HG03097 (cell line): ENCODE results near the gene CDH4.

ENCODE experiments used
- ATAC-seq: cut with Tn5 transposase; IDR thresholded peaks from one replicate; pipeline ENCODE4 v1.9.1; 2021; ENCODE audit not compliant: unreplicated experiment, low FRiP score

CDH4 gene

DNA sequence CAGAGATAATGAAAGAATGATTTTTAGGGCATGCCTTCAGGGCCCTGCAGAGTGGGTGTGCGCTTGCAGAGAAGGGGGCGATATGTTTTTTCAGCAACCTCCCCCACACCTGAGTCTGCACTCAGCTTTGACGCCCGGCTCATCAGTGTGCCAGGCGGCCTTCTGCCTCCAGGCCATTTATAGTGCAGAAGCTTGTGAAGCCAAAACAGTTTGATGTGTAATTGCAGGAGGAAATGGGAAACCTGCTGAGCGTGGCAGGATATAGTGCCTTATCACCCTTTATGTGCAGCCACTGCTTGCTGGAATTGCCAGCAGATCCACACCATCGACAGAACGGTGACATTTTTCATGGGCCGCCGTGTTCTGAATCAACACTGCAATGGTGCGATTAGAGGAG, 178.2 kb downstream of the CDH4 start:
- no peak for ATAC-seq

DNA sequence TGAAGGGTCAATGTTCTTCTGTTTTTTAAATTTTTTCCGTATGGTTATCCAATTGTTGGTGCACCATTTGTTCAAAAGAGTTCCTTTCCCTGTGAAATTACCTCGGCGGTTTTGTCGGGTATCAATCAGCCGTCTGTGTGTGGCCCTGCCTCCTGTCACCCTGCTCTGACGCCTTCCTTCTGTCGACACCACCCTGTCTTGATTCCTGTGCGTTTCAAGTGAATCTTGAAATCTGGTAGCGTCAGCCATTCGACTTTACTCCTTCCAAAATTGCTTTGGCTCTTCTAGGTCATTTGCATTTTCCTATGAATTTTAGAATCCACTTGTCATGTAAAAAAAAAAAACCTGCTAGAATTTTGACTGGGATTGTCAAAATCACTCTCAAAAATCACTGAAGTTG, 181.1 kb downstream of the CDH4 start:
- ATAC-seq, result no peak

DNA sequence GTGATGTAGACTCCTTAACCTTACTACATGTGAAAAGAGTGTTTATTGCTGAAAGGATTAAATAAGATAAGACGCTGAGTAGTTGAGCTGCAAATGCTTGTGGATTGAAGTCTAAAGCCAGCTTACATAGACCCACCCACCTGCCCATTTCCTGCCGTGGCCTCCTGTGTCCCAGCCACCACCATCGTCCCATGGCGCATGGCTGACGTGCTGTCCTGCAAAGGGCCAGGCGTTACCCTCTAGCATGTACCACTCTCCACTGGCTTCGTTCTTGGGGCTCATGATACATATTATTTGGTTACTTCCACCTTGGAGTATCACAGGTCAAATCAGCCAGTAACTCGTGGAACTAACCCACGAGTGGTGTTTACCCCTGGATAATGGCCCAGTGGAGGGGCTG, 181.8 kb downstream of the CDH4 start:
- ATAC-seq, result no peak

DNA sequence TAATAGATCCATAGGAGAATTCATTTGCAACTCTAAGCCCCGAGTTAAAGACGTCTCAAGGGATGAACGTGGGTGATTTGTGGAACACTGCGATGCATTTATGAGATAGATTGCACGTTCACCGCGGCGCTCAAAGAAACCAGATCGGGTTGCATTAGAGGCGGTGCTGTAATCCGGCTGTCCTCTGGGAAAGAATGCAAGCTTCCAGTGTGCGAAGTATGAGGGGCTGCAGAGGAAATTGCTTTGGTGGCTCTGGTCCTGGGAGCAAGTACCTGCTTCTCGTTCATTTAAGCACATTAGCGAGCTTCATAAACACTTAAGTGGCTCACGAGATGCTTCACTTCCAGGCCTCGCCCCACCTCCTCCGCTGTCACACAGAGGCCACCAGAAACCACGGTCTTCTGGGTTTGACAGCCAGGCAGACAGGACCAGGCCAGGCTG, 182.3 kb downstream of the CDH4 start:
- ATAC-seq, result no peak

DNA sequence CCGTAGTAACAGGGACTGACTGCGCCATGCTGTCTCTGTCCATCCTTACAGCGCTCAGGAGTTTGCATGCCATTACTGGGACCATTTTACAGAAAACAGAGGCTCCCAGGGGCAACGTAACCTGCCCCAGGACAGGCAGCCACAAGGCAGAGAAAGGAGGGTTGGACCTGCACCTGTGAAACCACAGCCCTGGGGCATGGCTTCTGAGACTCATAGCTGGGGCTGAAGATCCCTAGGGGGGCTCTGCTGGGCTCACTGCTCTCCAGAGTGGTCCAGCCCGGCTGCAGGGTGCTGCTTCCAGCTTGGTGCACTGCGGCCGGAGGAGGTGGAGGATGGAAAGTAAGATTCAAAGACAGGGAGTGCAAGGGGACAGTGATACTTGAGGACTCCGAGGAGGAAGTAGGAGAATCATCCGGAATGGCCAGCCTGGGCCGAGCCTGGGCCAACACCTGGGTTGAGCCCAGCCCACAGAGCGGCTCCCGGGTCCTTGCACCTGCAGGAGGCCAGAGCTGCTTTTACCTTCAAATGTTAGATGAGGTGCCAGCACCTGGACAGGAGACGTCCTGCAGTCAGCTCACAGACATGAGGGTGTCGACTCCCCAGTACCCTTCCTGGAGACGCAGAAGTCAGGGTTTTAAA, 183.2 kb downstream of the CDH4 start:
- ATAC-seq, result no peak

DNA sequence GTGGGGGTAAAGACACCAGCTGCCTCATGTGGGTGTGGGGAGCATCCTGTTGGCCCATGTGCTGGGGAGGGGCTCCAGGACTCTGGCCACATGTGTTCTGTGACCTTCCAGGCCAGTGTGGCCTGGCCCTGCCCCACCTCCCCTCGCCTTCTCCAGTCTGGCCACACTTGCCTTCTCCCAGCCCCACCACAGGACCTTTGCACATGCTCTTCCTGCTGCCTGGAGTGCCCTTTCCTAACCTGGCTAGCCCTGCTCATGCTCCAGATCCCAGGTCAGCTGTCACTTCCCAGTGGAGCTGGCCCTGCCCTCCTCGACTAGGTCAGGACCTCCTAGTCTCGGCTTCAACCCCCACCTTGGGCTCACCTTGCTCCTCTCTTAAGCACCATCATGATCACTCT, 183.8 kb downstream of the CDH4 start:
- ATAC-seq, result no peak

DNA sequence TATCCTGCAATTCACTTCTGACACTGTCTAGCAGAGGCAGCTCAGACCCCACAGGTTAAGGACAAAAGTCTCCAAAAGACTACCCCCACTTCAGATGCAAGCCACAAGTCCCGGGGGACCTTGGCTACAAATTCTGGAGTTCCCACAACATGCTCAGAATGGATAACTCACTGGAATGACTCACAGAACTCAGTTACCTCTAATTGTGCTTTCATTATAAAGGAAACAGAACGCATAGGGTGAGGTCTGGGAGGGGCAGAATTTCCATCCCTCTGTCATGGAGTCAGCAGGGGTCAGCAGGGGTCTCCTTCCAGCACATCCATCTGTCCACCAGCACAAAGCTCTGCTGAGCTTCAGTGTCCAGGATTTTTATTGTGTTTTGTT, 184.2 kb downstream of the CDH4 start:
- ATAC-seq, result no peak

DNA sequence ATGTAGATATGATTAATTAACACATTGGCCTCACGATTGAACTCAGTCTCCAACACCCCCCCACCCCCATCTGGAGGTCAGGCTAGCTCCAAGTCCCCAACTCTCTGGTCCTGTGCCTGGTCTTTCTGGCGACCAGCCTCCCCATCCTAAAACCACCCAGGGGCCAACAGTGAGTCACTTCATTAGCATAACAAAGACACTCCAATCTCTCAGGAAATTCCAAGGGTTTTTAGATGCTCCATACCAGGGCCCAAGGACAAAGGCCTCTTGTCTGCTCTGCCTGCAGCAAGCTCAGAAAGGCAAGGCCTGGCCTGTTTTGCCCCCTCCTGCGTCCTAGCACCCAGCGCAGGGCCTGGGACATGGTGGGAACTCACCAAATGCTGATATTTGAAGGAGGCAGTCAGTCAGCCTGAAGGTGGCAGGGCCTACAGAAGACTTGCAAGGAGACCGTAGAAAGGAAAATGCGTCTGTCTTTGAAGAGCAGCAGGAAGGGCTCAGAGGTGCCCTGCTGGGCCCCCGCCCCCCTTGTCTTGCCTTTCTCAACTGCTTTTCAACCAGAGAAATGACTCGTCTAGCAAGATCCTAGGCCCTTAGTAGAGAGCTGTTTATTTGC, 184.7 kb downstream of the CDH4 start:
- ATAC-seq, result no peak

DNA sequence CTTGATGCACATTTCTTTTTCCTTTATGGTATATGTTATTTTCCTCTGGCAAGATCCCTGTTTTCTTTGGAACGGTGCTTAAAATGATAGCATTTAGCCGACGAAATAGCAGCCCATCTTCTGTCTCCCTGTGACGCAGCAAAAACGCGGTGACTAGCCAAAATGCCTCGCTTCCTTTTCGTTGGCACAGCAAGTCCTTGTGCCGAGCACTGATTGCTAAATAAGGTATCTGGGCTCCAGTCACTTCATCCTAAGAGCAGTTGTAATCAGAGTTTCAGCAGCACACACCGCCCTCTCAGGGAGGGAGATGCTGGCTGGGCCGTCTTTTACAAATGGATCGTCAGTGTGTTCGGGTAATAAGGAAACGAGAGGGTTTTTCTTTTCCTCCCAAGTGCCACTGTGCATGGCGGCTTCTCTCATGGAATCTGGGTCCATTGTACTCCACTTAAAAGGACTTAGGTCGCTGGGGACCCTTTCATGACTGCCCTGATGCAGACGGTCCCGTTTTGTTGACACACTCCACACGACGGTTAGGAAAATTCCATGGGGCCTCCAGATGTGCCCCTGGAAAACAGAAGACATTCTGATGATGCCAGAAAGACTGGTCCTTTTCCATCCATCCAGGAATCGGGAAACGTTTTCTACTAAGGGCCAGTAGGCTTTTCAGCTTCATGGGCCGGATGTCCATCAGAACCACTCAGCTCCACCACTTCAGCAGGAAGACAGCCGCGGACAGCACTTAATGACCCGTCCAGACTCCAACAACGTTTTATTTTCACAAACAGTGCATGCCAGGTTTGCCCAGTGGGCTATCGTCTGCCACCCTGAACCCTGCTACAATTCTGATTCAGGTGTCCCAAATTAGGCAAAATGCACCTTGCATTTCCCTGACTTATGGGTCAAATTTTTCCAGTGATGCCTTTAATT, 185.5 kb downstream of the CDH4 start:
- ATAC-seq, result no peak

DNA sequence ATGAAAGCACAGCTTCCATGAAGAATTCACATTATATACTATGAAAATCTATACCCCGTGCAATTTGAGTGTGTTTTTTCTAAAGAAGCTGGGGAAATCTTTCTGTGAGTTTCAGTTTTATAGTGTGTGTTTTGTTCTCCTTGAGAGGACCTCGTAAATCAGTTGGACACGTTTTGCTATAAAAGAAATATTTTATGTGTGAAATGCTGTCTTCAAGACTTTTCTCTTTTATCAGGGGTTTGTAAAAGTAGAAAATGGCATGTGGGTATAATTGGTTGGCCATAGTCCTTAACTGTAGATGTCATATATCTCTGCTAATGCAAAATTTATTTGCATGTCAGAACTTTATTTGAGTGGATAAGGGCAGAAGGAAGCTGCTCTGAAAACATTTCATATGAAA, 186.2 kb downstream of the CDH4 start:
- ATAC-seq, result no peak

DNA sequence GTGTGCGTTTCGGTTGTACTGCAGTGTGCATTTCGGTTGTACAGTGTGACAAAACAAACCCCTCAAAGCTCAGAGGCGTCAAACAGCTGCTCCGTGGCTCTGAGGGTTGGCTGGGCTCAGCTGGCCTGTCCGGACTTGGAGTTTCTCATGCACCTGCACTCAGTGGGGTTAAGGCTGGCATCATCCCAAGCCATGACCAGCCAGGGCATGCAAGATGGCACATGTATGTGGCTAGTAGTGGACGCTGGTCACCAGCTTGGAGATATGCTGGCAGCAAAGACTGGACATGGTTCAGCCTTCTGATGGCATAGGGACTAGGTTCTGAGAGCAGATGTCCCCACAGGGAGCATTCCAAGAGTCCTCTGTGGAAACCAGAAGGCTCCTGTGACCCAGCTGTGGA, 187.2 kb downstream of the CDH4 start:
- no peak for ATAC-seq

DNA sequence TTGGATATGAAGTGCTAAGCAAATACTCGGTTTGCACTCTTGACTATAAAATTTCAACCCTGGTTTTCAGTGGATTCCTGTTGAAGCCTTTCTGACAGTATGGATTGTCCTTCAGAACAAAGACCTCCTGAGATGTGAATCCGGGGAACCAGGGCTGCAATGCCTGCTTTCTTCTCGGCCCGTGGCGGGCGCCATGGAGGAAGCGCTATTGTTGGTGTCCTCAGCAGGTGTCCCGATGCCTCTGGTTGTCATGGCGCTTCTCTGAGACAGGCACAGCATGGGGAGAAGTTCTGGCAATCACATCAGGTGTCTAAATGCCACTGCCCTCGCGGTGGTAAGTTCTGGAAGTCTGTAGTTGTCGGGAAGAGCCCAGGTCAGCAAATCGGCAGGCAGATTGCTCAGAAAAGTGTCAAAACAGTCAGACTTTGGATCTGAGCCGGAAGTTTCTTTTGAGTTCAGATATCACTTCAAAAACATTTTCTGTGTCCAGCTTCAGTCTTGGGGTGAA, 188.5 kb downstream of the CDH4 start:
- no peak for ATAC-seq

DNA sequence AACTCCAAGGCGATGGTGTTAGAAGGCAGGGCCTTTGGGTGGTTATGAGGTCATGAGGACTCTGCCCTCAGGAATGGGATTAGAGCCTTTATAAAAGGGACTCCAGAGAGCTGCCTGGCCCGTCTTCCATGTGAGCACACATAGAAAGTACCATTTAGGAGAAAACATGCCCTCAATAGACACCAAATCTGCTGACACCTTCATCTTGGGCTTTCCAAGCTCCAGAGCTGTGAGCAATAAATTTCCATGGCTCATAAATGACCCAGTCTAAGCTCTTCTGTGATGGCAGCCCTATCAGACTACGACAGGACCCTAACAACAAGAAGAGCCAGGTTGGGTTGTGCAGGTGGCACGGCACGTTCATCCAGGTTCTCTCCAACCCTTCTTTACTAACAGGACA, 189.5 kb downstream of the CDH4 start:
- ATAC-seq, result no peak

DNA sequence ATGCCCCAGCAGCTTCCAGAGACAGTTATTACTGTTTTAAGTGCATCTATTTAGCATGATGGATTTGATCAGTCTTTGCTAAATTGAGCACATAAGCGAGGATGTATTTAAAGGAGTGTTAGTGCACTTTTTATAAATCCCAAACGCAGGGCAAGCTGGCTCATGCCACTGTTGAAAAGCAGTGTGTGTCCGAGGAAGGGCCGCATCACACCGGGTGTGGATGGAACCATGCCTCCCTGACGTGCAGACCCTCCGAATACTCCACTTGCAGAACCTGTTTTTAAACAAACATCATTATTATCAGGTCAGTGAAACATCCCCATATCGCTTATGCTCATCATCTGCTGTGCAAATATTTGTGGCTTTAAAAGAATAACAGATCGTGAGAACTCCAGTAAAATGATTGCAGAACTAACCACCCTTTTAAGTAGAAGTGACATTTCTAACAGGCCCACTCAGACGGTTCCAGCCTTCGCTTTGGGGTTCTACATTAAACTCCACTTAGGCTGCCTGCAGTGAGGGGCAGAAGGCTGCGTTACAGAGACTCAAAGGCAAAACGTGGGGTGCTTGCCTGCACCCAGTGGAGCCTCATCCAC, 190.1 kb downstream of the CDH4 start:
- ATAC-seq, result no peak

DNA sequence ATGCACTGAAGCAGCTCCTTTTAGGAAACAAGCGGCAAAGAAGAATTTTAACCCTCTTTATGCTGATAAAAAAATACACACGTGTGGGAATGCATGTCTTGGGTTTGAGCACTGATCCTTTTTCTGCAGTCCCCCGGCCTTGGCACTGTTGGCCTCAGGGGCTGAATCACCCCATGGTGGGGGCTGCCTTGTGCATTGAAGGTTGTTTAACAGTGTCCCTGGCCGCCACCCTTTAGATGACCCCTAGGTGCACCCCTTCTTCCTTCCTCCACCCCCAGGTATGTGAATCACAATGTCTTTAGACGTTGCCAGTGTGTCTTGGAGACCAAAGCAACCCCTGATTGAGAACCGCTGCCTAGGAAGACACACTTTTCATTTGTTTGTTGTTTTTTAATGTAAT, 190.7 kb downstream of the CDH4 start:
- no peak for ATAC-seq

DNA sequence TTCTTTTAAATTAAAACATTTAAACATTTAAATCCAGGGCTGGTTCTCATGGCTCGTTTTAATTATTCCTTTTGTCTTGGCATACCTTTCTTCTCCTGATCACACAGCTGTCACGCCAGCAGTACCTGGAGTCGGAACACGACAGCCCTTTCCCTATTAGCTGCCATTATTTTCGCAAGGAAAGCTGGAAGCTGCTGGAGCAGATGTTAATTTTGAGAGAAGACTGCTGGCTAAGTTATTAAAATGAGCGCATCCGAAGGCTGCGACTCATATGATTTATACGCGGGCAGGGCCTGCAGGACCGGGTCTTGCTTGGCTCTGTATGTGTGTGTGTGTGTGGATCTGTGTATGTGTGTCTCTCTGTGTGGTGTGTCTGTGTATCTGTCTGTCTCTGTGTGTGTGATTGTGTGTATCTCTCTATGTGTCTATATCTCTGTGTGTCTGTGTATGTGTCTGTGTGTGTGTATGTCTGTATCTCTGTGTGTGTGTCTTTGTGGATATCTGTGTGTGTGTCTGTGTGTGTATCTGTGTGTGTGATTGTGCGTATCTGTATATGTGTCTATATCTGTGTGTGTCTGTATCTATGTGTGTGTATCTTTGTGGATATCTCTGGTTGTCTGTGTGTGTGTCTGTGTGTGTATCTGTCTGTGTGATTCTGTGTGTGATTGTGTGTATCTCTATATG, 191.5 kb downstream of the CDH4 start:
- no peak for ATAC-seq

DNA sequence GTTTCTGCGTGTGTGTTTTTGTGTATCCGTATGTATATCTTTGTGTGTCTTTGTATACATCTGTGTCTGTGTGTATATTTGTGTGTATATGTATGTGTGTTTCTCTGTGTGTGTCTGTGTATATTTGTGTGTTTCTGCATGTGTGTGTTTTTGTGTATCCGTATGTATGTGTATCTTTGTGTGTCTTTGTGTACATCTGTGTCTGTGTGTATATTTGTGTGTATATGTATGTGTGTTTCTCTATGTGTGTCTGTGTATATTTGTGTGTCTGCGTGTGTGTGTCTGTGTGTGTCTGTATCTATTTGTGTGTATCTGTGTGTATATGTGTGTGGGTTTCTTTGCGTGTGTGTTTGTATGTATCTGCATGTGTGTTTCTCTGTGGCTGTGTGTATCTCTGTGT, 192.6 kb downstream of the CDH4 start:
- no peak for ATAC-seq

DNA sequence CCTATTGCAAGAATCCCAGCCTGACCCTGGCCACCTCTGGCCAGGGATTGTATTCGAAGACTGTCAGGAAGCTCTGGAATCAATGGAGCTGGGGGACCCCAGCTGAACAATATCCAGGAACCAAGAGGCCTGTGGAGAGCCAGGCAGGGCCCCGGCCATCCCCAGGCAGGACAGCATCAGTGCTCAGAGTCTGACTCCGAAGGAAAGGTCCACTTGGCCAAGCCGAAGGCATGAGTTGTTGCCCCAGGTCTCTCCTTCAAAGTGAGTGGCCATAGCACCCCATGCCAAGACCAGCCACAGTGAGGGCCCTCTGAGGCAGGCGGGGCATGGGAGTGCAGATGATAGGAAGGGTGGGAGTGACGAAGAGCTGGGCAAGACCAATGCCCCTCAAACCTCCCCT, 193.1 kb downstream of the CDH4 start:
- no peak for ATAC-seq

DNA sequence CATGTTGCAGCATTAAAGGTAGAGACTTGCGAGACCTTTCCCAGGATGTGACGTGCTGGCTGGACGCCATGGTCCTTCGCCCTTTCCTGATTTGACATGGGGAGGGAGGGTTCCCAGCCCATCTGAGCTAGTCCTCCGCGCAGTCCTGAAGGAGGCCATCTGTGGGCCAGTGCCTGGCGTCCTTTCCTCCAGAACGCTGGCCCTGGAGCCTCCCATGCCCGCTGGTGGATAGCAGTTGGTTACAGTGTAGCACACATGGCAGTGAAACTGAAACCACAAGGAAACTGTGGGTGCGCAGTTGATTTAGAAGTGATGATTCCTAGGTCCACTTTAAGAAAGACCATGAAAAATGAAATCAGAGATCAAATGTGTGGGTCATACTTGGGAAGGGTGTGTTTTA, 193.7 kb downstream of the CDH4 start:
- no peak for ATAC-seq

DNA sequence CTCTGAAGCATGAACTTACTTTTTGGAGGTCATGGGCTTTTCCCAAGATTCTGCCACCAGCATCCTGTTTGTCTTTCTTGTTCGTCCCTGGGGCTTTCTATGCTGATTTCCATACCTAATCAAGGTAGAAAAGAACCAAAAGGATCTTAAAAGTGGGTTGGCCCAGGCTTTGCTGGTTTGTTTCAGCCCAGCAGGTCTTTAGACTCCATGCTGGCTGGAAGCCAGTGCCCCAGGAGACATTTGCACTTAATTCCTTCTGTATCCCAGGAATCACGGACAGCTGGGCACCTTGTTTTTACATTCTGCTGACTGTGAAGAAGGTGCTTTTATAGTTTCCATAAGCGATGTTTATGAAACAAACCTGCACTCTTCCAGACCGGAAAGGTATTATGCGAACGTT, 195.9 kb downstream of the CDH4 start:
- no peak for ATAC-seq

DNA sequence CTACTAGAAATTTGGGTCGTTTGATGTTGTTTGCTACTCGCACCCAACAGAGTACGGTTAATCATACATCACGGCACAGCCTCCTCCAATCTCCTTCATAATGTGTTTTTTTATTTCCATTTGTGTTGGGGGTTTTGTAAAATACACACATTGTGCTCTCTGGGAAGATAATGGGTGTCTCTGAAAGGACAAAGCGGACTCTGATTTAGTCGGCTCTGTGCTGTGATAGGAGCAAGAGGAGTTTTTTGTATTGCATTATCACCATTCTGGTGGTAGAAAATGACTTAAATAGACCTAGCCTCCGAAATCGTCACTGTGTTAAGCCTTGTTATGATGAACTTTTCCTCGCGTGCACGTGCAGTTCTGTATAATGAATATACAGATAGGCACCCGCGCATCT, 196.3 kb downstream of the CDH4 start:
- no peak for ATAC-seq
